A172 (cell line): ENCODE data around the gene MINDY4B. TPM values are rescaled to one million over a fixed set of nuclear protein-coding genes. Genes with fewer than 3 reads are reported as not detected.

Experiments used
- DNase-seq: peaks from one replicate; pipeline ENCODE4 v3.0.0-alpha.2; 2015; ENCODE audit warnings: low spot score
- total RNA-seq: library from RNA; depleted of rRNA; stranded (reverse); fragments of >200 nt; shearing (Covaris generic); gene quantifications from 2 replicates; pipeline ENCODE4 v1.2.3, GENCODE V29; 2014; rRNA removed

Gene MINDY4B
- total RNA-seq, 1 experiment from 2014 or later: not detected

GRCh38 chr3:150844484-150844883, 60.8 kb downstream of the MINDY4B start:
- DNase-seq: no peak

- DNase-seq: no peak
These were observed 62.0 kb downstream of the MINDY4B start for GRCh38 chr3:150843241-150843640.

GRCh38 chr3:150840802-150841515, 64.3 kb downstream of the MINDY4B start:
- no peak for DNase-seq

GRCh38 chr3:150830745-150831144, 74.5 kb downstream of the MINDY4B start:
- no peak for DNase-seq

- no peak for DNase-seq
These were observed 75.1 kb downstream of the MINDY4B start for GRCh38 chr3:150830094-150830681.

- no peak for DNase-seq
These were observed 75.8 kb downstream of the MINDY4B start for GRCh38 chr3:150829408-150829807.

- DNase-seq: no peak
These were observed 76.2 kb downstream of the MINDY4B start for GRCh38 chr3:150828997-150829396.

GRCh38 chr3:150828261-150828660, 77.0 kb downstream of the MINDY4B start:
- no peak for DNase-seq

- no peak for DNase-seq
These were observed 78.6 kb downstream of the MINDY4B start for GRCh38 chr3:150826466-150827282.

- no peak for DNase-seq
These were observed 79.3 kb downstream of the MINDY4B start for GRCh38 chr3:150825916-150826377.

GRCh38 chr3:150825192-150825915, 79.9 kb downstream of the MINDY4B start:
- no peak for DNase-seq

GRCh38 chr3:150823277-150823676, 82.0 kb downstream of the MINDY4B start:
- no peak for DNase-seq

- no peak for DNase-seq
These were observed 82.6 kb downstream of the MINDY4B start for GRCh38 chr3:150822636-150823035.

Other genes with a start within 250 kb of the MINDY4B start
- not detected in 2 replicates for gene ERICH6, start 201.5 kb downstream of the MINDY4B start, total RNA-seq
- 23.4 and 25.8 TPM in 2 replicates for gene SIAH2, start 142.3 kb downstream of the MINDY4B start, total RNA-seq
- not detected in 2 replicates for gene CLRN1, start 67.3 kb upstream of the MINDY4B start, total RNA-seq
- gene MED12L, start 180.2 kb upstream of the MINDY4B start, total RNA-seq: 0.12 TPM in 2 replicates